GM20431 (cell line): Measurements from ENCODE around the gene VCL.
"Not testable (repeated sequence)": the region's sequence is repeated elsewhere in the genome, so short reads cannot be mapped to it uniquely, and the experiment has no call there.

ENCODE experiments used
- in situ Hi-C: fragments of 300-500 bp; cut with MseI, MboI; formaldehyde crosslinking; loops from one replicate; pipeline ENCODE4 v1.15.0; 2020; ENCODE audit warnings: low sequenced_read_pairs; ENCODE audit not compliant: unreplicated experiment

VCL gene

DNA sequence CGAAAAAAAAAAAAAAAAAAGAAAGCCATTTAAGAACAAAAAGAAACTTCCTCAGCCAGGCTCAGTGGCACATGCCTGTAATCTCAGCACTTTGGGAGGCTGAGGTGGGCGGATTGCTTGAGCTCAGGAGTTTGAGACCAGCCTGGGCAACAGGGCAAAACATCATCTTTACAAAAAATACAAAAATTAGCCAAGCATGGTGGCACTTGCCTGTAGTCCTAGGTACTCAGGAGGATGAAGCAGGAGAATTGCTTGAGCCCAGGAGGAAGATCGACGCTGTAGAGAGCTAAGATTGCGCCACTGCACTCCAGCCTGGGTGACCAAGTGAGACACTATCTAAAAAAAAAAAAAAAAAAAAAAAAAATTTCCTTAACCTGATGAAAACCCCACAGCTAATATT, 140.7 kb downstream of the VCL start:
- in situ Hi-C loops: not testable (repeated sequence)

- in situ Hi-C loops: no loop called here
These were observed 142.1 kb downstream of the VCL start for GRCh38 chr10:74139981-74140380.

DNA sequence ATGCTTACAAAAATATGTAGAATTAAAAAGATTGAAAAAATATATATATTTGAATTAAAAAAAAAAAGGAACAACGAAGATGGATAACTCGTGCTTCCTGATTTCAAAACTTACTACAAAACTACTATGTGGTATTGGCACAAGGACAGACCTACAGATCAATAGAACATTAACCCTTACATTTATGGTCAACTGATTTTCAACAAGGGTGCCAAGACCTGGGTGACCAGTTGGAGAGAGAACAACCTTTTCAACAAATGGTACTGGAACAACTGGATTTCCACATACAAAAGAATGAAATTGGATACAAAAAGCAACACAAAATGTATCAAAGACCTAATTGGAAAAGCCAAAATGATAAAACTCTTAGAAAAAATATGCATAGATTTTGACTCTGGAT, 142.6 kb downstream of the VCL start:
- in situ Hi-C loops: no loop called here

DNA sequence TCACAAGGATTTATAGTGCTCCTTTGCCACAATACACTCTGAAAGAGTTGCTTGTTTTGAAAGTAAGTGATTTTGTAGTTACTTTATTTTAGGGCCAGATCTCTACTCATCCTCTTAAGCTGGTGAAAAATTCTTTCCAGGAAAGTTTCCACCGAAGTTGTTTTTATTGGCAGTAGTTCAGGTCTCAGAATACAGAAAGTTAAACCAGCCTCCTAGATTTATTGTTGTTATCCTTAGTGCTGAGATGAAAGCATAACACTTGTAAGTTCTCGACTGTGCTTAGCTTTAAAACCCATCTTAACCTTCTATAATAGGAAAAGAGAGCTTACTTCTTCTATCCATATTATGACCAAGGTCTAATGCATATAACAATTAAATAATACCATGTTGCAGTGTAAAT, 147.2 kb downstream of the VCL start:
- in situ Hi-C loops: no loop called here

GRCh38 chr10:74146980-74147379, 149.1 kb downstream of the VCL start:
- in situ Hi-C loops: not testable (repeated sequence)

DNA sequence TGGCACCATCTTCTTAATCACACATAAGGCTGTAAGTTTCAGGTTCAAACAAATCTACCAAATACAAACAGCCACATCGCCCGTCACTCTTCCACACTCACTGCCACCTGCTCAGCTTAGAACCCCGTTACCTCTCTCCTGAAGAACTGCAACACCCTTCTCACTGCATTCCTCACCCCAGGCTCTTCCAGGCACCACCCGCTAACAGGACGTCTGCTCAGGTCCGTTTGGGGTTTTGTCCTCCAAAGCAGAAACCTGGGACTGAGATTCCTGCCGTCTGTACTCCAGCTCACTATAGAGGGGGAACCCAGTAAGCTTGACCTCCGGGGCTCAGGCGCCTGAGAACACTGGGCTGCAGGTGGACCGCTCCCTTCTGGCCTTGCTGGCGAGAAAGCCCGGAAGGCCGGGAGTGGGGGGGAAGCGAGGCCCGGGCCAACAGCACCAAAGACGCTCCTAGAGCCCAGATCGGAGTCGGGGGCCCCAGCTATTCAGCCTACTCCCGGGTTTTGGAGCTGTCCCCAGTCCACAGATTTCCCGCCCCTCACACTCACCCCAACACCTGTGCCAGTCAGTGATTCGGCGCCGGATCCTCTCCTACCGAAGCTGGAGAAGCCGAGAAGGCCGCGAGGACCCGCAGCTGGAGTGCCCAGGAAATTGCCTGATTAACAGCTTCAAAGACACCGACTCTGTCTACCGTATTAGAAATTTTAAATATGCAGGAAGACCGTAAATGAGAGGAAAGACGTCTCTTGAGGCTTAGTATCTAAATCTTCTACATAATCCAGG, 152.5 kb downstream of the VCL start, which contains the start of gene AP3M1:
Gene AP3M1 (minus strand): TSS at position 625 of the 786 bp plus-strand sequence. CDS start 12,449 bp downstream, outside the sequence.
- in situ Hi-C loops: no loop called here

GRCh38 chr10:74150990-74151878, 153.3 kb downstream of the VCL start, which contains the start of gene ADK:
TSS of gene ADK (plus strand) at chr10:74151221. CDS start at chr10:74151279, 58 bp downstream.
- in situ Hi-C loops: no loop called here

- in situ Hi-C loops: no loop called here
These were observed 154.2 kb downstream of the VCL start for GRCh38 chr10:74151879-74152722.

- in situ Hi-C loops: no loop called here
These were observed 155.2 kb downstream of the VCL start for GRCh38 chr10:74153123-74153522.

GRCh38 chr10:74153676-74154075, 155.8 kb downstream of the VCL start:
- in situ Hi-C loops: no loop called here

GRCh38 chr10:74156919-74157289, 159.0 kb downstream of the VCL start:
- in situ Hi-C loops: no loop called here

DNA sequence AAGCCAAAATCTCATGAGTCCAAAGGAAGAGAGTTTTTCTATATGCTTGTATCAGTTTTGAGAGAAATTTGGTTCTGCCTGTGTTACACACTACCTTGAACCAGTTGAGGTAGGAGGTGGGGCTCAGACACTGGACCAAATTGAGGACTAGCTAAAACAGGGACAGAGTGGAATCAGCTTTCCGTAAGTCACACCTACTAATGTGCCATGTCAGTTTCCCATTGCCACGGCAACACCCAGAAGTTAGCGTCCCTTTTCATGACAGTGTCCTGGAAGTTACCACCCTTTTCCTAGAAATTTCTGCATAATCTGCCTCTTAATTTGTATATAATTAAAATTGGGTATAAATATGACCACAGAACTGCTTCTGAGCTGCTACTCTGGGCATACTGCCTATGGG, 162.1 kb downstream of the VCL start:
- in situ Hi-C loops: no loop called here

DNA sequence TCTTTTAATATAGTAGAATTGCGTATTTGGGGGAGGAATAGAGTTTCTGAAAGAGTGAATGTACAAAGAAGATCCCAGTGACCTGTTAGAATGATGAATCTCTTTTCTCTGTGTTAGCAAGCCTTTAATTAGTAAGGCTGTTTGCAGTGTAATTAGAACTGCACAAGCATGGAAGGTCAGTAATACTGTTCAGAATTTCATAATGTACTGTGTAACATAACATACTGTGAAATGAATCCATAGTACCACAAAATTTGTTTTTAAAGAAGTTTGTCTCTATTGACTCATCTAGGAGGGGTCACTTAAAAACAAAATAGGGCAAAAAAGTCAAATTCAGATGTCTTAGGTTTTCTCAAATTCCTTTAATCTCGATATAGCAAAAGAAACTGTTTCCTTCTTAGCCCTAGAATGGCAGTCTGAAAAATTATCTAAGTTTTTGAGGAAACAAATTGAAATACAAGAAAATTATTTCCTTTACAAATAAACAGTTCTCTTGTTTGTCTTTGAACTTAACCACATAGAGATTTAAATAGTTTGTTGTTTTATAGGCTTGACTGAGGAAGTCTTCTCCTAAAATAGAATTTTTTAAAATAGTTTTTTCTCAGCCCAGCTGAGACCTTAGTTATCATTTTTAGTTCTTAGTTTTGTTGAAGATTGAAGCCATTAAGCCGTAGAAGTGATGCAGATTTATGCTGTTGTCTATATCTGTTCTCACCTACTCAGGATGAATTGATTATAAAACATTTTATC, 165.6 kb downstream of the VCL start:
- in situ Hi-C loops: no loop called here

DNA sequence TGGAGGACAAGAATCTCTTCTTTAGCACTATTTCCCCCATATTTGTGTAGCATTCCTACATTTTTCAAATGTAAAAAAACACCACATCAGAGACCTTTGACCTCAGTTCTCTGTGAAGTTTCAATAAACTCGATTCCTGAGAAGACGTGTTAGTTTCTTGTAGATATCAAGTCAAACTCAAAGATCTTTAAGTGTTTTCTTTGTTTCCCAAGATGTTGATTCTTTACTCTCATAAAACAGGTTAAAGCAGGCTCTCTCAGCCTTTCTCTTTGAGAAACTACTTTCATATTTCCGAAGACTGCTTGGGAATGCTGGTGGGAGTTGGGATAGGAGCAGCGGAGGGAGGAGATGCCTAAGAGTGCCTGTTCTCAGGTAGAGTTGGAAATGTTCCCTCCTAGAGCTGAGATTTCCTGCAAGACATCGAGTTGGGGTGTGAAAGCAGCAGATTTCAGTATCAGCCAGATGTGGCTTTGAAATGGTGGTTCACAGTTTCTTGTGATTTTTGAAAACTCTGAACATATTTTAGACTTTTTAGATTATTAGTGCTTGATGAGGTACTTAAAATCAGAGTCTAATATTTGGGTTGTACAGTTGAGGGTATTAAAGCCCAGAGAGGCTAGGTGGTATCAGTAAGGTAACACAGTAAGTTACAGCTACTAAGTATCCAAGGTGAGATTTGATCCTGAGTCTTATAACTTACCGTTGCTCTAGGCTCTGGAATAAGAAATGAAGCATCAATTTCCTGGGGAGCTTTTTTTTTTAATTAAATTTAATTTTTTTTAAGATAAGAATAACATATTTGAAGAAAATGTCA, 167.0 kb downstream of the VCL start:
- in situ Hi-C loops: no loop called here

GRCh38 chr10:74165530-74165901, 167.6 kb downstream of the VCL start:
- in situ Hi-C loops: no loop called here

DNA sequence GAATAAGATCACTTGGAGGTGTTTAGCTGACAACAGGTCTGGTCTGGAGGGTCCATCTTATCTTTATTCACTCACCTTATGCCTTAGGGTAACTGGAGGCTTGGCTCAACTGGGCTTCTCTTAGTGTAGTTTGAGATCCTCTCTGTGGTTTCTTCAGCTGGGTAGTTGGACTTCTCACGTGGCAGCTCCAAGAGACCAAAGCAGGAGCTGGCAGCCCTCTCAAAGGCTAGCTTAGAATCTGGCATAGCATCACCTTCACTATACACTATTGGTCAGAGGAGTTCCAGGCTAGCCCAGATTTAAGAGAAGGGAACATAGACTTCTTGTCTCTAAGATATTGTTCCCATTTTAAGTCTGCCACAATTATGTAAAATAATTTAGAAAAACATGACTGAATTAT, 169.5 kb downstream of the VCL start:
- in situ Hi-C loops: no loop called here
